B cell (primary cell): ENCODE results near the gene CAPN9.

Source experiments
- EZH2 ChIP-seq: IDR thresholded peaks from 2 replicates; pipeline ENCODE4 v1.6.1; 2012; ENCODE audit warnings: borderline replicate concordance, low read depth, mild to moderate bottlenecking, moderate library complexity, low read length; ENCODE audit not compliant: insufficient read depth, poor library complexity, severe bottlenecking
- TF ChIP-seq, protein P1 (sequence below): fragments of 200-600 bp; IDR thresholded peaks from one replicate; pipeline ENCODE4 v1.8.0; 2022; ENCODE audit warnings: antibody characterized with exemption, mild to moderate bottlenecking

DNA sequence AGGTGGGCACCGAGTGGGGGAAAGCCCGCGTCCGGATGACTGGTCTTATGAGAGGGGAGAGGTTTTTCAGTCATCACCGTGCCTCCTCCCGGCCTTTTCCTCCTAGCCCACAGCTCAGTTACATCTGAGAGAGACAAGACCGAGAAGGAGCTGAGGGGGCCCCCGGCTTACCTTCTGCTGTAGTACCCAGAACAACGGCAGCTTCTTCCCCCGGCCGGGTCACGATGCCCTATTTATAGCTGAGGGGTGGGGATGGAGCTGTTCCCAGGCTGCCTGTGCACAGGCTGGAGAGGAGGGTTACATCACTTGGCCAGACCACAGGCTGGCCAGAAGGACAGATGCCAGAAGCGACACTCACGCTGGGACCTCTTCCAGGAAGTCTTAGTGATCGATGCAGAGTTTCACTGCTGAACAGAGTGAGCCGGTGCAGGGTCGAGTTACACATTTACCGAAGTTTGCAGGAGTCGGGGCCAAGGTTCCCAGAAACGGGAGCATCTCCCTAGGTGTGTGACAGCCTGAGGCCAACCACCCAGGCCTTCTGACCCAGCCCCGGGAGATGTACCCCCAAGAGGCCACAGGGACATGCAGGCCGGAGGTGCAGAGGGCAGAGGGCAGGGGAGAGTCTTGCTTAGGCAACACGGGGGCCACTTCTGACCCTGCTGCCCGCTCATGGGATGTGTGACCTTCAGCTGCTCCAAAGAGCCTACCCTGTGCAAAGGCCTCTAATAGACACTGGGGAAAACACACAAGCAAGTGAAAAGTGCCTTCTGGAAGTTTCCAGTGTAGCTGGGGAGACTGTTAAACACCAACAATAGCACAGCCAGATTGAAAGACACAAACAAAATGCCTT is 33.0 kb upstream of the CAPN9 start, which contains the start of gene AGT:
- TF ChIP-seq, protein P1, sequence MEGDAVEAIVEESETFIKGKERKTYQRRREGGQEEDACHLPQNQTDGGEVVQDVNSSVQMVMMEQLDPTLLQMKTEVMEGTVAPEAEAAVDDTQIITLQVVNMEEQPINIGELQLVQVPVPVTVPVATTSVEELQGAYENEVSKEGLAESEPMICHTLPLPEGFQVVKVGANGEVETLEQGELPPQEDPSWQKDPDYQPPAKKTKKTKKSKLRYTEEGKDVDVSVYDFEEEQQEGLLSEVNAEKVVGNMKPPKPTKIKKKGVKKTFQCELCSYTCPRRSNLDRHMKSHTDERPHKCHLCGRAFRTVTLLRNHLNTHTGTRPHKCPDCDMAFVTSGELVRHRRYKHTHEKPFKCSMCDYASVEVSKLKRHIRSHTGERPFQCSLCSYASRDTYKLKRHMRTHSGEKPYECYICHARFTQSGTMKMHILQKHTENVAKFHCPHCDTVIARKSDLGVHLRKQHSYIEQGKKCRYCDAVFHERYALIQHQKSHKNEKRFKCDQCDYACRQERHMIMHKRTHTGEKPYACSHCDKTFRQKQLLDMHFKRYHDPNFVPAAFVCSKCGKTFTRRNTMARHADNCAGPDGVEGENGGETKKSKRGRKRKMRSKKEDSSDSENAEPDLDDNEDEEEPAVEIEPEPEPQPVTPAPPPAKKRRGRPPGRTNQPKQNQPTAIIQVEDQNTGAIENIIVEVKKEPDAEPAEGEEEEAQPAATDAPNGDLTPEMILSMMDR = no peak
- no peak for TF ChIP-seq EZH2
